Activated T-cell treated with anti-CD3 and anti-CD28 coated beads, Interleukin-2, amount 50 U/mL, for 1 hour (primary cell): ENCODE results near the gene ZNF716.
"Not testable (repeated sequence)": the region's sequence is repeated elsewhere in the genome, so short reads cannot be mapped to it uniquely, and the experiment has no call there.

Experiments
- DNase-seq: peaks from one replicate; pipeline ENCODE4 v3.0.0-alpha.2; 2020

ZNF716 gene

GRCh38 chr7:57449904-57450303 is at the start of gene ZNF716:
ZNF716 (plus strand) TSS chr7:57450177; CDS start chr7:57450289, 112 bp downstream.
- no peak for DNase-seq

- no peak for DNase-seq
Measured at GRCh38 chr7:57400531-57401155, 49.3 kb upstream of the ZNF716 start.

GRCh38 chr7:57403051-57403450 is 46.9 kb upstream of the ZNF716 start:
- not testable (repeated sequence) for DNase-seq

- DNase-seq, result no peak
Measured at GRCh38 chr7:57403601-57404342, 46.2 kb upstream of the ZNF716 start.

- no peak for DNase-seq
Measured at GRCh38 chr7:57404343-57404966, 45.5 kb upstream of the ZNF716 start.

- DNase-seq, result no peak
Measured at GRCh38 chr7:57404967-57405421, 45.0 kb upstream of the ZNF716 start.

- DNase-seq, result no peak
Measured at GRCh38 chr7:57407125-57407524, 42.9 kb upstream of the ZNF716 start.

- no peak for DNase-seq
Measured at GRCh38 chr7:57412168-57412567, 37.8 kb upstream of the ZNF716 start.

GRCh38 chr7:57412618-57413017 is 37.4 kb upstream of the ZNF716 start:
- DNase-seq, result no peak

GRCh38 chr7:57413529-57414398 is 36.2 kb upstream of the ZNF716 start:
- DNase-seq, result no peak

- DNase-seq, result no peak
Measured at GRCh38 chr7:57414415-57414814, 35.6 kb upstream of the ZNF716 start.

GRCh38 chr7:57414852-57415251 is 35.1 kb upstream of the ZNF716 start:
- DNase-seq, result no peak

- no peak for DNase-seq
Measured at GRCh38 chr7:57415326-57415725, 34.7 kb upstream of the ZNF716 start.

- DNase-seq, result no peak
Measured at GRCh38 chr7:57415730-57416129, 34.2 kb upstream of the ZNF716 start.

GRCh38 chr7:57416601-57417358 is 33.2 kb upstream of the ZNF716 start:
- DNase-seq, result no peak

- no peak for DNase-seq
Measured at GRCh38 chr7:57417736-57418135, 32.2 kb upstream of the ZNF716 start.

GRCh38 chr7:57423768-57424167 is 26.2 kb upstream of the ZNF716 start:
- no peak for DNase-seq

- DNase-seq, result no peak
Measured at GRCh38 chr7:57424515-57425238, 25.3 kb upstream of the ZNF716 start.

- DNase-seq, result no peak
Measured at GRCh38 chr7:57425239-57425944, 24.6 kb upstream of the ZNF716 start.

GRCh38 chr7:57425969-57426628 is 23.9 kb upstream of the ZNF716 start:
- no peak for DNase-seq
